Stomach smooth muscle (tissue), 2 donors: ENCODE results near the gene TRAPPC2B.

ENCODE experiments used
- H3K27ac ChIP-seq: one replicate; pipeline ENCODE4 v1.7.0; 2013; ENCODE audit warnings: mild to moderate bottlenecking, low read length, inconsistent platforms
- H3K27me3 ChIP-seq, 2 donors: one replicate each; pipeline ENCODE4 v1.7.0; 2013; ENCODE audit warnings: low read length in 2 of 2; ENCODE audit not compliant: insufficient read depth in 2 of 2, control insufficient read depth in 1 of 2
- H3K36me3 ChIP-seq, 2 donors: one replicate each; pipeline ENCODE4 v1.7.0; 2013; ENCODE audit warnings: low read length in 2 of 2; ENCODE audit not compliant: control insufficient read depth in 2 of 2, insufficient read depth in 2 of 2
- H3K4me1 ChIP-seq: one replicate; pipeline ENCODE4 v1.7.0; 2013; ENCODE audit warnings: low read length; ENCODE audit not compliant: control insufficient read depth, insufficient read depth
- H3K4me3 ChIP-seq, 2 donors: one replicate each; pipeline ENCODE4 v1.7.0; 2013; ENCODE audit warnings: low read length in 2 of 2
- H3K9ac ChIP-seq, 2 donors: one replicate each; pipeline ENCODE4 v1.7.0; 2013; ENCODE audit warnings: low read length in 2 of 2, mild to moderate bottlenecking in 1 of 2
- H3K9me3 ChIP-seq, 2 donors: one replicate each; pipeline ENCODE4 v1.7.0; 2013; ENCODE audit warnings: low read length in 2 of 2; ENCODE audit not compliant: control insufficient read depth in 2 of 2
- donor health status: healthy.
- donor health status: Pancreatic carcinoma.

Gene TRAPPC2B

DNA sequence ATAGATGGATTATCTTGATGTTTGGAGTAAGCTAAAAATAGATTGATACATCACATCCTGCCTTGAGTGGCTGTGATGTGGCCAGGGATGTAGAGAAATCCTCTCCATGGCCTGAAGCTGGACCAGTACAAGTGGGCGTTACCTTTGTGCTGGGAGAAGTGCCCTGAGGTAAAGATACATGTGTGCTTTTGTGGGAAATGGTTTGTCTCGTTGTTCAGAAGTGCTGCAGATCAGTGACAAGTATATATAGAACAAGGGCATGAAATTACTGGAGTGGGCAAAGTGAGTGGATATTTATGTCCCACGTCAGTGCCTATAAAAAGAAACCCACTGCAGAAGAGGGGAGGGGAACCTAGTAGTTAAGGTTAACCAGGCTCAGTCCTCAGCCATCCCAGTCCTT, 24.5 kb upstream of the TRAPPC2B start:
- Histone ChIP-seq H3K27me3 (no peaks in the 10 kb centered on the region), H3K9me3 (no peaks in the 10 kb centered on the region), H3K36me3 (no peaks in the 10 kb centered on the region), H3K4me3 (peak overlapping the region in 1 of 2 donors; percentile 31), H3K9ac (no peak overlapping the region), H3K27ac (no peak overlapping the region), H3K4me1 (peaks cover 4% of the 10 kb centered on the region)

DNA sequence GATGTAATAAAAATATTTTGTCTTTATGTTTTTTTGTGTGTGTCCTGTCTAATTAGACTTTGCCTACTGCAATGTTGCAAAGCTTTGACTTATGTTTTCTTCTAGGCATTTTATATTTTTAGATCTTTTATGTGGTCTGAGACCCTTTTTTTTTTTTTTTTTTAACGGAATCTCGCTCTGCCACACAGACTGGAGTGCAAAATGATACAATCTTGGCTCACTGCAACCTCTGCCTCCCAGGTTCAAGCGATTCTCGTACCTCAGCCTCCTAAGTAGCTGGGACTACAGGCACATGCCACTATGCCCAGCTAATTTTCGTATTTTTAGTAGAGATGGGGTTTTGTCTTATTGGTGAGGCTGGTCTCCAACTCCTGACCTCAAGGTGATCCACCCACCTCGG, 20.8 kb upstream of the TRAPPC2B start:
- H3K9ac ChIP-seq, result no peak overlapping the region
- peaks cover 4% of the 10 kb centered on the region for H3K4me1 ChIP-seq
- H3K27me3 ChIP-seq, result no peaks in the 10 kb centered on the region
- no peak overlapping the region for H3K4me3 ChIP-seq
- H3K36me3 ChIP-seq, result no peaks in the 10 kb centered on the region
- H3K27ac ChIP-seq, result no peak overlapping the region
- no peaks in the 10 kb centered on the region for H3K9me3 ChIP-seq

DNA sequence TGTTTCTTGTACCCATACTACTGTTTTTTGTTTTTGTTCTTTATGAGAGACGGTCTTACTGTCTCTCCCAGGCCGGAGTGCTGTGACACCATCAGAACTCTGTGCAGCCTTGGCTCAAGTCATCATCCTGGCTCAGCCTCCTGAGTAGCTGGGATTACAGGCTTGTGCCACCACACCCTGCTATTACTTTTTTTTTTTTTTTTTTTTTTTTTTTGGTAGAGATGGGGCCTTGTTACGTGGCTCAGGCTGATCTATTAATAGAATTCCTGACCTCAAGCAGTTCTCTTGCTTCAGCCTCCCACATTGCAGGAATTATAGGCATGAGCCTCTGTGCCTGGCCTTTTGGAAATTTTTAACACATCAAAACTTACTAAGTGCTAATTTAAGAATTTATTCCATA, 15.2 kb upstream of the TRAPPC2B start:
- Histone ChIP-seq H3K9me3 (peaks cover 0 to 2% of the 10 kb centered on the region in 2 donors), H3K27ac (no peak overlapping the region), H3K4me1 (peaks cover 21% of the 10 kb centered on the region), H3K9ac (no peak overlapping the region), H3K4me3 (no peak overlapping the region), H3K36me3 (peaks cover 2 to 3% of the 10 kb centered on the region in 2 donors), H3K27me3 (no peaks in the 10 kb centered on the region)

DNA sequence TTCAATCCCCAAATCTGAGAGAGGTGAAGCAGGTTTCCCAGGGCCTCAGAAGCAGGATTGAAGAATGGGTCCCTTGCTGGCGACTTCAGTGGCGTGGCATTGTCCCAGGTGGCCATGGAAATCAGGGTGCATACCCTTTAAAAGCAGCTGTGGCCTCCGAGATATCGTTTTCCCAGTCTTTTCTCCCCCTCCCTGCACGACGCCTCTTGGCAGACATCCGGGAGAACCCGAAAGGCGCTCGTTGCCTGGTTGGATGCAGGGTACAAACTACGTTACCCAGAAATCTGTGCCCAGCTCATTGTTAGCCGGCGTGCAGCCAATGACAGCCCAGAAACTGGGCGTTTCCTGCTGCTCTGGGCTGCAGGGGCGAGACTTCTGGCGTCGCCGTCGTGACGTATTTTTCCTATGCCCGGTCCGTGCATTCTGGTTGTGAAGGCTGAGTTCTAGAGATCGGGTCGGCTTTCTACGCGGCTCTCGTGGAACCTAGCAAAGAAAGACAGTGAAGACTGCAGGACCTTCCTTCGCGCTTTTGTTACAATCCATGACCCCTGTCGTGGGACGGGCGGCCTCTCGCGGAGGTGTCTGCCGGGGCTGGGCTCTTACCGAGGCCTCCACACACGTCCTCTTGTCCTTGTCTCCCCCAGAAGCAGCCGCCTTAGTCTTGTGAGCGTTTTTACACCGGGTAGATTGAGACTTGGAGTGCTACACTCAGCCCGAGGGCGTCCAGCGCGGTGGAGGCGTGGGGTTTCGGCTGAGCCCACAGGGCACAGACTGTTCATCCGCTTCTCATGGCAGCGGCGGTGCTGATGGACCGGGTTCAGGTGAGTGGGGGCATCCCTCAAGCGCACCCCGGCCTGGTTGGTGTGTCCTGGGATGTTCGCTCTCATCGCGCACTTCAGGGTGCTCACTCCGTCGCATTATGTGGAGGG, 12.2 kb upstream of the TRAPPC2B start, which contains the start of gene ZNF304:
TSS of gene ZNF304 (plus strand) at position 395 of the 929 bp plus-strand sequence. CDS start at position 789, 394 bp downstream.
- H3K27me3 ChIP-seq, result no peaks in the 10 kb centered on the region
- H3K36me3 ChIP-seq, result peaks cover 26 to 33% of the 10 kb centered on the region in 2 donors
- H3K27ac ChIP-seq, result peak within 1 kb of the TSS; percentile 82
- H3K4me1 ChIP-seq, result peaks cover 24% of the 10 kb centered on the region
- peak within 1 kb of the TSS; percentile 92 to 98 for H3K9ac ChIP-seq
- peak within 1 kb of the TSS; percentile 96 to 100 for H3K4me3 ChIP-seq
- H3K9me3 ChIP-seq, result peaks cover 11 to 12% of the 10 kb centered on the region in 2 donors

DNA sequence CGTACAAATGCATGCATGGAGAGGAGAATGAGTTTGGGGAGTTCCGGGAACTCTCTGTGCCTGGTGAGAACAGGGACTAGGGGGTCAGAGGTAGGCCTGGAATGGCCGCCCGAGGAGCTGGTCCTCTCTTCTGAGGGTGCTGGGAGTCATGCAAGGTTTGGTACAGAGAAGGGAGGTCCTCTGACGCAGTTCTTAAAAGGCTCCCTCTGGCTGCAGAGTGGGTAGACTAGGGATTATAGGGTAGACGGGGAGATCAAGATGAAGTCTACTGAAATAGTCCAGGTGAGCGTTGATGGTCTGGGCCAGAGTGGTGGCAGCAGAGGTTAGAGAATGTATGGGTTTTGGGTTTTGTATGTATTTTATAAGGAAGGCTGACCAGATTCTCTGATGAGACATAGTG, 11.5 kb upstream of the TRAPPC2B start:
- Histone ChIP-seq H3K9me3 (peaks cover 12 to 17% of the 10 kb centered on the region in 2 donors), H3K4me3 (peak overlapping the region; percentile 96 to 100), H3K4me1 (peaks cover 24% of the 10 kb centered on the region), H3K36me3 (peaks cover 33 to 40% of the 10 kb centered on the region in 2 donors), H3K9ac (peak overlapping the region; percentile 92 to 98), H3K27ac (no peak overlapping the region), H3K27me3 (no peaks in the 10 kb centered on the region)

DNA sequence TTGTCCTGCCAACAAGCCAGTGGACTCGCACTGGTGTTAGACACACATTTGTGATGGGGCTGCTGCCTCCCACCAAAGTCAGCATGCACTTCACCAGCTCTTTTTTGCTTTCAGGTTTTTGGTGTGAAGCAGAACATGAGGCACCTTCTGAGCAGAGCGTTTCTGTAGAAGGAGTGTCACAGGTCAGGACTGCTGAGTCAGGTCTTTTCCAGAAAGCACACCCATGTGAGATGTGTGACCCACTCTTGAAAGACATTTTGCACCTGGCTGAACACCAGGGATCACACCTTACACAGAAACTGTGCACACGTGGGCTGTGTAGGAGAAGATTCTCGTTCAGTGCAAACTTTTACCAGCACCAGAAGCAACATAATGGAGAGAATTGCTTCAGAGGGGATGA, 7.4 kb upstream of the TRAPPC2B start:
- H3K4me3 ChIP-seq, result no peak overlapping the region
- peaks cover 20% of the 10 kb centered on the region for H3K4me1 ChIP-seq
- H3K27me3 ChIP-seq, result no peaks in the 10 kb centered on the region
- H3K9ac ChIP-seq, result no peak overlapping the region
- peaks cover 25 to 39% of the 10 kb centered on the region in 2 donors for H3K9me3 ChIP-seq
- peaks cover 50 to 62% of the 10 kb centered on the region in 2 donors for H3K36me3 ChIP-seq
- H3K27ac ChIP-seq, result no peak overlapping the region

DNA sequence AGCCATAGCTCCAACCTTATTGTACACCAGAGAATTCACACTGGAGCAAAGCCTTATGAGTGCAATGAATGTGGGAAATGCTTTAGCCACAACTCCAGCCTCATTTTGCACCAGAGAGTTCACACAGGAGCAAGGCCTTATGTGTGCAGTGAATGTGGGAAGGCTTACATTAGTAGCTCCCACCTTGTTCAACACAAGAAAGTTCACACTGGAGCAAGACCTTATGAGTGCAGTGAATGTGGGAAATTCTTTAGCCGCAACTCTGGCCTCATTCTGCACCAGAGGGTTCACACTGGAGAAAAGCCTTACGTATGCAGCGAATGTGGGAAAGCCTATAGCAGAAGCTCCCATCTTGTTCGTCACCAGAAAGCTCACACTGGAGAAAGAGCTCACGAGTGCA, 5.9 kb upstream of the TRAPPC2B start:
- Histone ChIP-seq H3K4me3 (no peak overlapping the region), H3K27me3 (no peaks in the 10 kb centered on the region), H3K9ac (no peak overlapping the region), H3K9me3 (peaks cover 25 to 39% of the 10 kb centered on the region in 2 donors), H3K27ac (no peak overlapping the region), H3K36me3 (peaks cover 50 to 62% of the 10 kb centered on the region in 2 donors), H3K4me1 (peaks cover 10% of the 10 kb centered on the region)

DNA sequence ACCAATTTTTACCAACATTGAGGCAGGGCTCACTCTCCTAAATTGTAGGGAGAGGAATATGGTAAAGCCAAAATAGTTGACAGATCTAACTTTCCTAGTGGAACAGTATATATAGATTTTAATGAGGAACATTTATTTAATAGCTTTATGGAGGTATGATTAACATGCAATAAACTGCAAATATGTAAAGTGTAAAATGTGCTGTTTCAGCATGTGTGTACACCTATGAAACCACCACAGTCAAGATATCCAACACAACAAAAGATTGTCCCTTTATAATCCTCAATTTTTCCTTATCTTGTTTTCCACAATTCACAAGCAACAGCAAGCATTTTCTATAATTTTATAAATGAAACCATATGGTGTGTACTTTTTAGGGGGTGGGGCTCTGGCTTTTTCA, 4.1 kb upstream of the TRAPPC2B start:
- H3K4me3 ChIP-seq, result no peak overlapping the region
- H3K4me1 ChIP-seq, result peaks cover 5% of the 10 kb centered on the region
- no peaks in the 10 kb centered on the region for H3K27me3 ChIP-seq
- H3K9ac ChIP-seq, result no peak overlapping the region
- H3K9me3 ChIP-seq, result peaks cover 17 to 37% of the 10 kb centered on the region in 2 donors
- H3K36me3 ChIP-seq, result peaks cover 43 to 48% of the 10 kb centered on the region in 2 donors
- H3K27ac ChIP-seq, result no peak overlapping the region

DNA sequence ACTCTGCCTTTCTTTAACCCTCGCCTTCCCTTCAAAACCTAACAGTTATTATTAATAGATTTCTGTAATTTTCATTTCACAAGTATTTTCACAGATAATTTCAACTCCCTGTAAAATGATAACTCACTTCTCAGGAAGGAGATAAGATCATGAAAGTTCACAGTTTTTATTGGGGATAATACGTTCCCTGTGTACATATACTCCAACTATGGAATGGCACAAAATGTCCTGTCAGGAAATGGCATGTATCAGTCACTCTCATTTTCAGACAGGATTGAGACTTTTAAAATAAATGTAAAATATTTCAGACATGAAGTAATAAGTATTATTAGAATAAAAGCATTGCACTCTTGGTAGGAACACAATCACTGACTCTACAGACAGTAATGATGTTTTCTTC, 932 bp upstream of the TRAPPC2B start:
- Histone ChIP-seq H3K4me1 (peaks cover 9% of the 10 kb centered on the region), H3K36me3 (peaks cover 11 to 16% of the 10 kb centered on the region in 2 donors), H3K27ac (peak overlapping the region; percentile 92), H3K4me3 (peak overlapping the region; percentile 85 to 88), H3K9me3 (peaks cover 13 to 16% of the 10 kb centered on the region in 2 donors), H3K27me3 (no peaks in the 10 kb centered on the region), H3K9ac (peak overlapping the region; percentile 77 to 88)

DNA sequence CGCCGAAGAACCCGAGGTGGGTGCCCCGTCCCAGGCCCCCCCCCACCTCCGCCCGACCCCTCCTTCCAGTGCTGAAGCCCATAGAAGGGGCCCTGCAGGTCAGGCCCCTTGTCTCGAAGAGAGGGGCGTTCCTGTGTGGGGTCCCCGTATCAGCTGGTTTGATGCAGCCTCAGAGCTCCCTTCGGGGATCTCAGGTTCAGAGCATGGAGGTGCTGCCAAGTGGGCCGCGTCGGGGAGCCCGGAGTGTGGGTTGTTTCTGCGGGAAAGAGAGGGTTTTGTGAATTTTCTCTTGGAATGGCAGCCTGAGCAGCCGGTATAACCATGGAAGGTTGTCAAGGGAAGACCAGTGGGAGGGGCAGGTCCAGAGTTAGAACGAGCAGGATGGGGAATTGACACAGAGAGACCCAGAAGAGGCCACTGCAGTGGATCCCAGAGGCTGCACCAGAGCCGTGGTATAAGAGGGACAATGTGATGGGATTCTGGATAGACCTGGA, 384 bp downstream of the TRAPPC2B start:
- Histone ChIP-seq H3K36me3 (peaks cover 2 to 5% of the 10 kb centered on the region in 2 donors), H3K4me1 (peaks cover 9% of the 10 kb centered on the region), H3K9me3 (peaks cover 2 to 5% of the 10 kb centered on the region in 2 donors), H3K27ac (peak overlapping the region; percentile 92), H3K9ac (peak overlapping the region; percentile 71 to 86), H3K27me3 (no peaks in the 10 kb centered on the region), H3K4me3 (peak overlapping the region; percentile 85 to 88)
